Heart left ventricle (tissue), 16 donors: ENCODE measurements around the gene AKR1C1. TPM values are rescaled to one million over a fixed set of nuclear protein-coding genes. Genes with fewer than 3 reads are reported as not detected.
"Not testable (repeated sequence)": the region's sequence is repeated elsewhere in the genome, so short reads cannot be mapped to it uniquely, and the experiment has no call there.

Experiments
- ATAC-seq, 4 donors: fragments of 200-7000 bp; cut with Tn5 transposase; one replicate each; pipeline ENCODE4 v1.9.1; 2020 to 2022; ENCODE audit warnings: moderate library complexity in 4 of 4, mild to moderate bottlenecking in 3 of 4, moderate number of reproducible peaks in 1 of 4
- DNase-seq, 5 donors: peaks; one replicate each; pipeline ENCODE4 v3.0.0-alpha.2; 2020
- H3K27ac ChIP-seq, 12 donors: fragments of 200-600 bp; sonication (generic) in 4 of 12; one replicate each; pipeline versions ENCODE4 v1.5.0 to v1.8.0; 2016 to 2022; ENCODE audit warnings: mild to moderate bottlenecking in 2 of 12
- H3K27me3 ChIP-seq, 9 donors: fragments of 200-600 bp; sonication (generic) in 2 of 9; one replicate each; pipeline versions ENCODE4 v1.5.1 to v1.8.0; 2016 to 2022; ENCODE audit warnings: mild to moderate bottlenecking in 3 of 9
- H3K36me3 ChIP-seq, 9 donors: fragments of 200-600 bp; sonication (generic) in 2 of 9; one replicate each; pipeline versions ENCODE4 v1.5.0 to v1.8.0; 2018 to 2022; ENCODE audit warnings: mild to moderate bottlenecking in 2 of 9
- H3K4me1 ChIP-seq, 12 donors: fragments of 200-600 bp; sonication (generic) in 4 of 12; one replicate each; pipeline versions ENCODE4 v1.5.0 to v1.8.0; 2016 to 2022; ENCODE audit warnings: mild to moderate bottlenecking in 3 of 12
- H3K4me3 ChIP-seq, 12 donors: fragments of 200-600 bp; sonication (generic) in 4 of 12; one replicate each; pipeline versions ENCODE4 v1.5.0 to v1.8.0; 2017 to 2022; ENCODE audit warnings: mild to moderate bottlenecking in 9 of 12, moderate library complexity in 4 of 12
- H3K9me3 ChIP-seq, 12 donors: fragments of 200-600 bp; sonication (generic) in 4 of 12; one replicate each; pipeline versions ENCODE4 v1.5.0 to v1.8.0; 2016 to 2022; ENCODE audit warnings: mild to moderate bottlenecking in 1 of 12
- CTCF ChIP-seq, 12 donors: fragments of 200-600 bp; sonication (generic) in 4 of 12; IDR thresholded peaks; one replicate each; pipeline versions ENCODE4 v1.5.0 to v1.8.0; 2018 to 2022; ENCODE audit warnings: antibody characterized with exemption in 12 of 12, mild to moderate bottlenecking in 5 of 12
- POLR2A ChIP-seq, 2 donors: fragments of 450-650 bp; IDR thresholded peaks; one replicate each; pipeline ENCODE4 v1.6.1; 2017; ENCODE audit warnings: antibody characterized with exemption in 2 of 2, mild to moderate bottlenecking in 2 of 2, moderate library complexity in 2 of 2
- WGBS, 4 donors: extraction: QIAGEN DNeasy Blood & Tissue Kit in 2 of 4; methylation state at CpG; one replicate each; pipeline versions ENCODE4 v1.1.5 to v1.1.7; 2013 to 2018; 5-methylcytosine and 5-hydroxymethylcytosine counted together
- intact Hi-C, 10 donors: fragments of 100-400 bp; cut with DNase I; formaldehyde crosslinking; loops; one replicate each; pipeline versions ENCODE4 v1.11.1 to v1.14.2; 2022
- polyA plus RNA-seq, 2 donors: library from polyadenylated mRNA; stranded (reverse); fragments of 200-250 nt; gene quantifications; one replicate each; pipeline ENCODE4 v1.2.3, GENCODE V29; 2013
- total RNA-seq, 9 donors: library from RNA; depleted of rRNA in 2 of 9; stranded (reverse); fragments of >200 nt in 2 of 9; fragmentation: NEBNext Ultra II Directional in 3 of 9; extraction: Animal tissue kit (Norgen Biotek cat#: 25700) in 3 of 9; gene quantifications; one replicate each; pipeline versions ENCODE4 v1.1.0 to v1.2.4, GENCODE V29; 2016 to 2023
- donor health status: ischemic (EF 13 %, LVEDD 7.1; RV severe dilation, severe dysfunction).
- donor health status: healthy with polysubstance abuse.
- donor health status: DM: no; HTN: yes; CAD: no.
- donor health status: DM: no; HTN: no; CAD: no.
- donor health status: ischemic (EF 25% LVEDD 6.9; RV normal size, moderate dysfunction).
- donor health status: ischemic (EF 25% LVEDD 5.7; RV mildly dilated, moderate dysfunction).
- donor health status: healthy.
- donor health status: DM: yes; HTN: yes; CAD: no.
- donor health status: ischemic (EF 35%, LVEDD 5.7; RV mildly dilated, moderate dysfunction).
- donor health status: nonischemic (EF 11% LVEDD 7.7; RV severe dilation, severe dysfunction).
- donor health status: DM: yes; HTN: yes; CAD: no.
- donor health status: PGD.
- donor health status: ischemic (EF 29% LVEDD 5.4; RV normal size, mild dysfunction).
- donor health status: nonischemic (EF 23%, LVEDD 6.1; RV moderate dilation, normal function).

AKR1C1 gene
- total and polyA plus RNA-seq, 11 donors, result 9.3 to 81.1 (median 16.5) TPM

GRCh38 chr10:5018134-5018533 is 54.9 kb downstream of the AKR1C1 start:
- Histone ChIP-seq H3K36me3 (no peaks in the 10 kb centered on the region), H3K27me3 (no peaks in the 10 kb centered on the region), H3K27ac (peak overlapping the region in 5 of 12 donors; percentile 13 to 61 (median 34)), H3K4me1 (peaks cover 0 to 37% (median 18%) of the 10 kb centered on the region in 12 donors), H3K4me3 (no peak overlapping the region), H3K9me3 (no peaks in the 10 kb centered on the region)
- WGBS, 4 donors, result 43 to 67% (median 53%) methylated on average over 3 of the region's 3 CpGs
- intact Hi-C loops, result loop anchor here in 7 of 10 donors (5.0 to 10.0 kb wide), 4 partner anchors 74 to 264 kb away; partner anchors contain the start of gene AKR1C3 (in 5 of the 7)
- DNase-seq, result no peak
- no peak for TF ChIP-seq CTCF (IDR thresholded peaks at IDR 0.05)
- no peak for TF ChIP-seq POLR2A (IDR thresholded peaks at IDR 0.05)
- peak in 1 of 4 donors; percentile 3 for ATAC-seq

- Histone ChIP-seq H3K4me1 (peaks cover 0 to 37% (median 18%) of the 10 kb centered on the region in 12 donors), H3K27ac (peak overlapping the region in 11 of 12 donors; percentile 40 to 87 (median 58))
- H3K27me3 ChIP-seq, H3K4me3 ChIP-seq, H3K9me3 ChIP-seq, H3K36me3 ChIP-seq: not testable (repeated sequence)
- TF ChIP-seq CTCF (IDR thresholded peaks at IDR 0.05), result peak in 8 of 12 donors; percentile 8 to 46 (median 24)
- 60 to 85% (median 72%) methylated on average over 2 to 3 of the region's 3 CpGs for WGBS, 4 donors
- ATAC-seq, result peak; percentile 80 to 93 (median 90)
- DNase-seq, result peak in 3 of 5 donors; percentile 22 to 51 (median 30)
- intact Hi-C loops, result loop anchor here in 7 of 10 donors (5.0 to 10.0 kb wide), 4 partner anchors 74 to 264 kb away; partner anchors contain the start of gene AKR1C3 (in 5 of the 7)
Measured at GRCh38 chr10:5018671-5019277, 55.6 kb downstream of the AKR1C1 start.

GRCh38 chr10:5019770-5020612 is 56.8 kb downstream of the AKR1C1 start:
- peak overlapping the region in 11 of 12 donors; percentile 40 to 87 (median 61) for H3K27ac ChIP-seq
- ATAC-seq, result peak in 2 of 4 donors; percentile 61 to 78
- H3K9me3 ChIP-seq, DNase-seq, H3K4me3 ChIP-seq, H3K27me3 ChIP-seq, H3K36me3 ChIP-seq: not testable (repeated sequence)
- 57 to 64% (median 64%) methylated on average over 6 of the region's 6 CpGs for WGBS, 4 donors
- intact Hi-C loops, result loop anchor here in 7 of 10 donors (5.0 to 10.0 kb wide), 4 partner anchors 72 to 262 kb away; partner anchors contain the start of gene AKR1C3 (in 5 of the 7)
- H3K4me1 ChIP-seq, result peaks cover 0 to 34% (median 18%) of the 10 kb centered on the region in 12 donors

GRCh38 chr10:5021624-5022290 is 58.5 kb downstream of the AKR1C1 start:
- ATAC-seq, result peak in 1 of 4 donors; percentile 61
- H3K27me3 ChIP-seq, H3K36me3 ChIP-seq, H3K4me3 ChIP-seq, H3K9me3 ChIP-seq, H3K27ac ChIP-seq, intact Hi-C loops, DNase-seq: not testable (repeated sequence)
- peaks cover 0 to 37% (median 18%) of the 10 kb centered on the region in 12 donors for H3K4me1 ChIP-seq
- WGBS, 4 donors, result 77 to 79% (median 78%) methylated on average over 9 to 10 of the region's 10 CpGs
